Measurements from ENCODE around the gene DPEP3.
A peak's percentile ranks its signal among the peaks of the same experiment; 100 is the strongest.
"Not testable (repeated sequence)": the region's sequence is repeated elsewhere in the genome, so short reads cannot be mapped to it uniquely, and the experiment has no call there.

DPEP3 gene

GRCh38 chr16:68015681-68016080 lies 35.4 kb upstream of the DPEP3 start, which contains the start of gene DPEP2NB:
TSS of gene DPEP2NB (minus strand) at chr16:68015911. CDS start at chr16:68015770, 141 bp downstream.
- no peaks in the 10 kb centered on the region for H3K9me3 ChIP-seq (ENCODE audit: insufficient read depth, low read length)
- no peaks in the 10 kb centered on the region for H3K36me3 ChIP-seq (ENCODE audit: insufficient read depth, insufficient read length, low read length)
- H3K9ac ChIP-seq (ENCODE audit: insufficient read length, low read depth): no peak within 1 kb of the TSS
- H3K4me1 ChIP-seq (ENCODE audit: insufficient read depth, insufficient read length): no peaks in the 10 kb centered on the region
- H3K27me3 ChIP-seq (ENCODE audit: insufficient read depth, insufficient read length): no peaks in the 10 kb centered on the region
- H3K4me3 ChIP-seq (ENCODE audit: insufficient read length, low read depth): no peak within 1 kb of the TSS
- TF ChIP-seq SUZ12 (IDR thresholded peaks at IDR 0.05; ENCODE audit: extremely low read depth, insufficient read depth, insufficient read length): no peak
- no peak for TF ChIP-seq ZNF274 (IDR thresholded peaks at IDR 0.05; ENCODE audit: low read depth, low read length)
- TF ChIP-seq YY1 (IDR thresholded peaks at IDR 0.05; ENCODE audit: insufficient read depth, insufficient read length): no peak
- DNase-seq (ENCODE audit: low read depth, low spot score): no peak

GRCh38 chr16:68013440-68013839 lies 33.1 kb upstream of the DPEP3 start:
- H3K4me1 ChIP-seq (ENCODE audit: insufficient read depth, insufficient read length): peaks cover 3% of the 10 kb centered on the region
- H3K4me3 ChIP-seq (ENCODE audit: insufficient read length, low read depth): no peak overlapping the region
- H3K9ac ChIP-seq (ENCODE audit: insufficient read length, low read depth): no peak overlapping the region
- TF ChIP-seq ZNF274 (IDR thresholded peaks at IDR 0.05; ENCODE audit: low read depth, low read length) (no peak), YY1 (IDR thresholded peaks at IDR 0.05; ENCODE audit: insufficient read depth, insufficient read length) (no peak), SUZ12 (IDR thresholded peaks at IDR 0.05; ENCODE audit: extremely low read depth, insufficient read depth, insufficient read length) (no peak)
- H3K36me3 ChIP-seq (ENCODE audit: insufficient read depth, insufficient read length, low read length): no peaks in the 10 kb centered on the region
- no peak for DNase-seq (ENCODE audit: low read depth, low spot score)
- no peaks in the 10 kb centered on the region for H3K9me3 ChIP-seq (ENCODE audit: insufficient read depth, low read length)
- H3K27me3 ChIP-seq (ENCODE audit: insufficient read depth, insufficient read length): no peaks in the 10 kb centered on the region

- not testable (repeated sequence) for H3K36me3 ChIP-seq (ENCODE audit: insufficient read depth, insufficient read length, low read length); H3K27me3 ChIP-seq (ENCODE audit: insufficient read depth, insufficient read length); DNase-seq (ENCODE audit: low read depth, low spot score); H3K9me3 ChIP-seq (ENCODE audit: insufficient read depth, low read length); H3K9ac ChIP-seq (ENCODE audit: insufficient read length, low read depth); H3K4me1 ChIP-seq (ENCODE audit: insufficient read depth, insufficient read length); H3K4me3 ChIP-seq (ENCODE audit: insufficient read length, low read depth)
Measured at GRCh38 chr16:68009872-68010271, 29.6 kb upstream of the DPEP3 start.

GRCh38 chr16:68009157-68009735 lies 28.9 kb upstream of the DPEP3 start:
- no peak overlapping the region for H3K9ac ChIP-seq (ENCODE audit: insufficient read length, low read depth)
- no peak for DNase-seq (ENCODE audit: low read depth, low spot score)
- no peak overlapping the region for H3K4me3 ChIP-seq (ENCODE audit: insufficient read length, low read depth)
- H3K9me3 ChIP-seq (ENCODE audit: insufficient read depth, low read length): no peaks in the 10 kb centered on the region
- peaks cover 6% of the 10 kb centered on the region for H3K4me1 ChIP-seq (ENCODE audit: insufficient read depth, insufficient read length)
- H3K36me3 ChIP-seq (ENCODE audit: insufficient read depth, insufficient read length, low read length): no peaks in the 10 kb centered on the region
- TF ChIP-seq ZNF274 (IDR thresholded peaks at IDR 0.05; ENCODE audit: low read depth, low read length) (no peak), YY1 (IDR thresholded peaks at IDR 0.05; ENCODE audit: insufficient read depth, insufficient read length) (no peak), SUZ12 (IDR thresholded peaks at IDR 0.05; ENCODE audit: extremely low read depth, insufficient read depth, insufficient read length) (no peak)
- H3K27me3 ChIP-seq (ENCODE audit: insufficient read depth, insufficient read length): no peaks in the 10 kb centered on the region

- no peaks in the 10 kb centered on the region for H3K27me3 ChIP-seq (ENCODE audit: insufficient read depth, insufficient read length)
- TF ChIP-seq ZNF274 (IDR thresholded peaks at IDR 0.05; ENCODE audit: low read depth, low read length) (no peak), YY1 (IDR thresholded peaks at IDR 0.05; ENCODE audit: insufficient read depth, insufficient read length) (no peak), SUZ12 (IDR thresholded peaks at IDR 0.05; ENCODE audit: extremely low read depth, insufficient read depth, insufficient read length) (no peak)
- H3K36me3 ChIP-seq (ENCODE audit: insufficient read depth, insufficient read length, low read length): no peaks in the 10 kb centered on the region
- H3K9me3 ChIP-seq (ENCODE audit: insufficient read depth, low read length): no peaks in the 10 kb centered on the region
- DNase-seq (ENCODE audit: low read depth, low spot score): peak; percentile 51
- no peak overlapping the region for H3K9ac ChIP-seq (ENCODE audit: insufficient read length, low read depth)
- H3K4me3 ChIP-seq (ENCODE audit: insufficient read length, low read depth): no peak overlapping the region
- H3K4me1 ChIP-seq (ENCODE audit: insufficient read depth, insufficient read length): peaks cover 6% of the 10 kb centered on the region
Measured at GRCh38 chr16:68005786-68006286, 25.5 kb upstream of the DPEP3 start.

GRCh38 chr16:68005211-68005610 lies 24.9 kb upstream of the DPEP3 start:
- Histone ChIP-seq H3K9ac (ENCODE audit: insufficient read length, low read depth) (no peak overlapping the region), H3K9me3 (ENCODE audit: insufficient read depth, low read length) (no peaks in the 10 kb centered on the region), H3K4me1 (ENCODE audit: insufficient read depth, insufficient read length) (peaks cover 6% of the 10 kb centered on the region), H3K4me3 (ENCODE audit: insufficient read length, low read depth) (no peak overlapping the region), H3K36me3 (ENCODE audit: insufficient read depth, insufficient read length, low read length) (no peaks in the 10 kb centered on the region), H3K27me3 (ENCODE audit: insufficient read depth, insufficient read length) (no peaks in the 10 kb centered on the region)
- no peak for TF ChIP-seq SUZ12 (IDR thresholded peaks at IDR 0.05; ENCODE audit: extremely low read depth, insufficient read depth, insufficient read length)
- no peak for TF ChIP-seq YY1 (IDR thresholded peaks at IDR 0.05; ENCODE audit: insufficient read depth, insufficient read length)
- no peak for TF ChIP-seq ZNF274 (IDR thresholded peaks at IDR 0.05; ENCODE audit: low read depth, low read length)
- no peak for DNase-seq (ENCODE audit: low read depth, low spot score)

- no peak for TF ChIP-seq SUZ12 (IDR thresholded peaks at IDR 0.05; ENCODE audit: extremely low read depth, insufficient read depth, insufficient read length)
- no peak for TF ChIP-seq ZNF274 (IDR thresholded peaks at IDR 0.05; ENCODE audit: low read depth, low read length)
- no peak for TF ChIP-seq YY1 (IDR thresholded peaks at IDR 0.05; ENCODE audit: insufficient read depth, insufficient read length)
- Histone ChIP-seq H3K9me3 (ENCODE audit: insufficient read depth, low read length) (peaks cover 7% of the 10 kb centered on the region; the same call in 1 of the 2 replicates), H3K27me3 (ENCODE audit: insufficient read depth, insufficient read length) (no peaks in the 10 kb centered on the region), H3K9ac (ENCODE audit: insufficient read length, low read depth) (no peak overlapping the region), H3K4me1 (ENCODE audit: insufficient read depth, insufficient read length) (peaks cover 2% of the 10 kb centered on the region), H3K36me3 (ENCODE audit: insufficient read depth, insufficient read length, low read length) (no peaks in the 10 kb centered on the region), H3K4me3 (ENCODE audit: insufficient read length, low read depth) (no peak overlapping the region)
- no peak for DNase-seq (ENCODE audit: low read depth, low spot score)
Measured at GRCh38 chr16:68003031-68003430, 22.7 kb upstream of the DPEP3 start.
